ENCODE results near the gene PILRA. TPM values are rescaled to one million over a fixed set of nuclear protein-coding genes. Genes with fewer than 3 reads are reported as not detected.

PILRA gene
- polyA plus RNA-seq, 1 of the 3 experiments (the other 2 are of a cell fraction), result 0.89 TPM

DNA sequence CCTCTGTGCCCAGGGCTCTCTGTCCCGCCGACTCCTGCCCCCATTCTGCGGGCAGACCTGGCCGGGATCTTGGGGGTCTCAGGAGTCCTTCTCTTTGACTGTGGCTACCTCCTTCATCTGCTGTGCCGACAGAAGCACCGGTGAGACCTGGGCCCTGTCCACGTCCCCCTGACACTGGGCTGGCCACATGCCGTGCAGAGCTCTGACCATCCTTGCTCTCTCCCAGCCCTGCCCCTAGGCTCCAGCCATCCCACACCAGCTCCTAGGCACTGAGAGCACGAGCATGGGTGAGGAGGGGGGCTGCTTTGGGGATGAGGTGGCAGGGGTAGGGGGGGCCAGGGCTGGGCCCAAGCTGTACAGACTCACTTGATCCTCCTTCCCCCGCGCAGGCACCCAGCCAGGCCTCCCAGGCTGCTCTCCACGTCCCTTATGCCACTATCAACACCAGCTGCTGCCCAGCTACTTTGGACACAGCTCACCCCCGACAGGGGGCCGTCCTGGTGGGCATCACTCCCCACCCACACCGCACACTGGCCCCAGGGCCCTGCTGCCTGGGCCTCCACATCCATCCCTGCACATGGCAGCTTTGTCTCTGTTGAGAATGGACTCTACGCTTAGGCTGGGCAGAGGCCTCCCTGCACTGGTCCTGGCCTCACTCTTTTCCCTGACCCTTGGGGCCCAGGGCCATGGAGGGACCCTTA is 20.2 kb upstream of the PILRA start:
- H3K79me2 ChIP-seq (ENCODE audit: insufficient read depth), result peaks cover under 1% of the 10 kb centered on the region; the same call in 1 of the 2 replicates
- no peaks in the 10 kb centered on the region for H3K9me2 ChIP-seq
- no peaks in the 10 kb centered on the region for H3K4me1 ChIP-seq (ENCODE audit: control insufficient read depth in 1 of 2, insufficient read depth in 2 of 2, low read depth in 1 of 2, low read length in 1 of 2)
- H3K9ac ChIP-seq, result no peak overlapping the region
- H2AFZ ChIP-seq (ENCODE audit: low read depth), result no peak overlapping the region
- no peaks in the 10 kb centered on the region for H3K9me3 ChIP-seq
- H3K36me3 ChIP-seq (replicated peaks in 1 of 2; ENCODE audit: control insufficient read depth in 1 of 2, insufficient read depth in 2 of 2, low read length in 1 of 2), result peaks cover 50 to 72% of the 10 kb centered on the region in 2 experiments
- DNase-seq, result no peak
- H4K20me1 ChIP-seq (ENCODE audit: insufficient read depth), result no peaks in the 10 kb centered on the region
- 94% methylated on average over 11 of the region's 16 CpGs for WGBS (ENCODE audit: low lambda C conversion rate)
- H3K27me3 ChIP-seq (ENCODE audit: insufficient read depth), result no peaks in the 10 kb centered on the region
- H3K27ac ChIP-seq (ENCODE audit: low read depth in 2 of 2, low read length in 1 of 2), result no peak overlapping the region
- TF ChIP-seq, protein P1, sequence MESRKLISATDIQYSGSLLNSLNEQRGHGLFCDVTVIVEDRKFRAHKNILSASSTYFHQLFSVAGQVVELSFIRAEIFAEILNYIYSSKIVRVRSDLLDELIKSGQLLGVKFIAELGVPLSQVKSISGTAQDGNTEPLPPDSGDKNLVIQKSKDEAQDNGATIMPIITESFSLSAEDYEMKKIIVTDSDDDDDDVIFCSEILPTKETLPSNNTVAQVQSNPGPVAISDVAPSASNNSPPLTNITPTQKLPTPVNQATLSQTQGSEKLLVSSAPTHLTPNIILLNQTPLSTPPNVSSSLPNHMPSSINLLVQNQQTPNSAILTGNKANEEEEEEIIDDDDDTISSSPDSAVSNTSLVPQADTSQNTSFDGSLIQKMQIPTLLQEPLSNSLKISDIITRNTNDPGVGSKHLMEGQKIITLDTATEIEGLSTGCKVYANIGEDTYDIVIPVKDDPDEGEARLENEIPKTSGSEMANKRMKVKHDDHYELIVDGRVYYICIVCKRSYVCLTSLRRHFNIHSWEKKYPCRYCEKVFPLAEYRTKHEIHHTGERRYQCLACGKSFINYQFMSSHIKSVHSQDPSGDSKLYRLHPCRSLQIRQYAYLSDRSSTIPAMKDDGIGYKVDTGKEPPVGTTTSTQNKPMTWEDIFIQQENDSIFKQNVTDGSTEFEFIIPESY (IDR thresholded peaks at IDR 0.05; ENCODE audit: borderline replicate concordance, low read depth), result no peak
- TF ChIP-seq USF2 (IDR thresholded peaks at IDR 0.05; ENCODE audit: borderline replicate concordance, low read depth, low read length) (no peak), RAD21 (IDR thresholded peaks at IDR 0.05; ENCODE audit: low read length) (no peak), GABPA (IDR thresholded peaks at IDR 0.05; ENCODE audit: low read depth) (no peak), FOXJ3 (CRISPR knock-in tag; IDR thresholded peaks at IDR 0.05) (no peak), POLR2AphosphoS5 (IDR thresholded peaks at IDR 0.05; ENCODE audit: low read depth, low read length) (no peak), RCOR1 (IDR thresholded peaks at IDR 0.05; ENCODE audit: low read length) (no peak), PBX3 (IDR thresholded peaks at IDR 0.05) (no peak)
- no peak overlapping the region for H3K4me2 ChIP-seq
- ChIA-PET CTCF (interaction anchor here (1.6 kb wide), 1 partner anchor 54 kb away, joined by 6 read pairs; no protein-coding TSS in a partner anchor), POLR2A (no interaction called here)
- H3F3A ChIP-seq (replicated peaks; ENCODE audit: insufficient read depth), result peaks cover 3% of the 10 kb centered on the region
- H3K4me3 ChIP-seq (ENCODE audit: low read depth in 2 of 2, low read length in 1 of 2), result no peak overlapping the region

DNA sequence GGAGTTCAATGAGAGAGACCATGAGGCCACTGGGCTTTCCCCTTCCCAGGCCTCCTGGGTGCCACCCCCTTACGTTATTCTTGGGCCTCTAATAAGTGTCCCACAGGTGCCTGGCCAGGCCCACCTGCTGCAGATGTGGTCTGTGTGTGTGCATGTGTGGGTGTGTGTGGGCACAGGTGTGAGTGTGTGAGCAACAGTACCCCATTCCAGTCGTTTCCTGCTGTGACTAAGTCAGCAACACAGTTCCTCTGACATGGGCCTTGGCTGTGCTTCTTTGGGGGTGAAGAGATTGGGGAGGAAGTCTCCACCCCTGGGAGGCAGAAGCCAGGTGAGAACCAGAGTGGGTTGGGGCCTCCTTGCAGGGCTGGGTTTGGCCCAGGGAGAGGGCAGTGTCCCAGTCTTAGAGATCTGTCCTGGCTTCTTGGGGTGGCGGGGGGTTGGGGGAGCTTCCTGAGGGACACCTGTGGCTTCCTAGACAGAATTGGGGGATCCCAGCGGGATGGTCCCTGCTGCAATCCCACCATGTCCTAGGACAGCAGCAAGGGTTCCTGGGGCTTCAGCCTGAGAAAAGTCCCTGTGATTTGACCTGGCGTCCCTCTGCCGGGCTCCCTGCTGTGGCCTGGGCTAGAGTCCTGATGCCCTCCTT is 19.5 kb upstream of the PILRA start:
- no peaks in the 10 kb centered on the region; the same call in 1 of the 2 replicates for H3K79me2 ChIP-seq (ENCODE audit: insufficient read depth)
- no peak overlapping the region for H3K4me2 ChIP-seq
- no peak overlapping the region for H2AFZ ChIP-seq (ENCODE audit: low read depth)
- 89% methylated on average over 4 of the region's 6 CpGs for WGBS (ENCODE audit: low lambda C conversion rate)
- H3K27me3 ChIP-seq (ENCODE audit: insufficient read depth), result no peaks in the 10 kb centered on the region
- peaks cover 46 to 74% of the 10 kb centered on the region in 2 experiments for H3K36me3 ChIP-seq (replicated peaks in 1 of 2; ENCODE audit: control insufficient read depth in 1 of 2, insufficient read depth in 2 of 2, low read length in 1 of 2)
- no peak overlapping the region for H3K9ac ChIP-seq
- DNase-seq, result no peak
- no peak overlapping the region for H3K4me3 ChIP-seq (ENCODE audit: low read depth in 2 of 2, low read length in 1 of 2)
- H3K4me1 ChIP-seq (ENCODE audit: control insufficient read depth in 1 of 2, insufficient read depth in 2 of 2, low read depth in 1 of 2, low read length in 1 of 2), result no peaks in the 10 kb centered on the region
- peaks cover 3% of the 10 kb centered on the region for H3F3A ChIP-seq (replicated peaks; ENCODE audit: insufficient read depth)
- H3K27ac ChIP-seq (ENCODE audit: low read depth in 2 of 2, low read length in 1 of 2), result no peak overlapping the region
- no peaks in the 10 kb centered on the region for H3K9me3 ChIP-seq
- no peaks in the 10 kb centered on the region for H3K9me2 ChIP-seq
- CTCF ChIA-PET, result interaction anchor here (0.9 to 1.6 kb wide), 2 partner anchors 8 to 54 kb away, joined by 4 to 6 read pairs; no protein-coding TSS in a partner anchor
- POLR2A ChIA-PET, result no interaction called here
- no peaks in the 10 kb centered on the region for H4K20me1 ChIP-seq (ENCODE audit: insufficient read depth)
- TF ChIP-seq FOSL2 (IDR thresholded peaks at IDR 0.05; ENCODE audit: borderline replicate concordance, low read depth) (no peak), POLR2AphosphoS5 (IDR thresholded peaks at IDR 0.05; ENCODE audit: low read depth, low read length) (no peak), TEAD4 (IDR thresholded peaks at IDR 0.05; ENCODE audit: borderline replicate concordance, insufficient read depth) (no peak), USF2 (IDR thresholded peaks at IDR 0.05; ENCODE audit: borderline replicate concordance, low read depth, low read length) (no peak), ELF1 (IDR thresholded peaks at IDR 0.05) (no peak), CHD2 (IDR thresholded peaks at IDR 0.05; ENCODE audit: low read length, partially characterized antibody) (no peak), SIN3A (IDR thresholded peaks at IDR 0.05; ENCODE audit: borderline replicate concordance, low read depth, low read length) (no peak), SMC3 (IDR thresholded peaks at IDR 0.05; ENCODE audit: low read depth, low read length) (no peak), EZH2phosphoT487 (IDR thresholded peaks at IDR 0.05; ENCODE audit: borderline replicate concordance, low read depth) (no peak), FOXJ3 (CRISPR knock-in tag; IDR thresholded peaks at IDR 0.05) (no peak)
- TF ChIP-seq, protein P2, sequence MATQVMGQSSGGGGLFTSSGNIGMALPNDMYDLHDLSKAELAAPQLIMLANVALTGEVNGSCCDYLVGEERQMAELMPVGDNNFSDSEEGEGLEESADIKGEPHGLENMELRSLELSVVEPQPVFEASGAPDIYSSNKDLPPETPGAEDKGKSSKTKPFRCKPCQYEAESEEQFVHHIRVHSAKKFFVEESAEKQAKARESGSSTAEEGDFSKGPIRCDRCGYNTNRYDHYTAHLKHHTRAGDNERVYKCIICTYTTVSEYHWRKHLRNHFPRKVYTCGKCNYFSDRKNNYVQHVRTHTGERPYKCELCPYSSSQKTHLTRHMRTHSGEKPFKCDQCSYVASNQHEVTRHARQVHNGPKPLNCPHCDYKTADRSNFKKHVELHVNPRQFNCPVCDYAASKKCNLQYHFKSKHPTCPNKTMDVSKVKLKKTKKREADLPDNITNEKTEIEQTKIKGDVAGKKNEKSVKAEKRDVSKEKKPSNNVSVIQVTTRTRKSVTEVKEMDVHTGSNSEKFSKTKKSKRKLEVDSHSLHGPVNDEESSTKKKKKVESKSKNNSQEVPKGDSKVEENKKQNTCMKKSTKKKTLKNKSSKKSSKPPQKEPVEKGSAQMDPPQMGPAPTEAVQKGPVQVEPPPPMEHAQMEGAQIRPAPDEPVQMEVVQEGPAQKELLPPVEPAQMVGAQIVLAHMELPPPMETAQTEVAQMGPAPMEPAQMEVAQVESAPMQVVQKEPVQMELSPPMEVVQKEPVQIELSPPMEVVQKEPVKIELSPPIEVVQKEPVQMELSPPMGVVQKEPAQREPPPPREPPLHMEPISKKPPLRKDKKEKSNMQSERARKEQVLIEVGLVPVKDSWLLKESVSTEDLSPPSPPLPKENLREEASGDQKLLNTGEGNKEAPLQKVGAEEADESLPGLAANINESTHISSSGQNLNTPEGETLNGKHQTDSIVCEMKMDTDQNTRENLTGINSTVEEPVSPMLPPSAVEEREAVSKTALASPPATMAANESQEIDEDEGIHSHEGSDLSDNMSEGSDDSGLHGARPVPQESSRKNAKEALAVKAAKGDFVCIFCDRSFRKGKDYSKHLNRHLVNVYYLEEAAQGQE (IDR thresholded peaks at IDR 0.05; ENCODE audit: low read depth, low read length), result no peak

Data from SK-N-SH (cell line).